ENCODE results near the gene ABCC4. TPM values are rescaled to one million over a fixed set of nuclear protein-coding genes. Genes with fewer than 3 reads are reported as not detected.

ABCC4 gene
- total RNA-seq, 1 donor from 2014 or later, result 13.3 TPM

- TF ChIP-seq POLR2AphosphoS5 (IDR thresholded peaks at IDR 0.05; ENCODE audit: insufficient read depth in 1 of 2, low read depth in 1 of 2) (no peak), CTCF (IDR thresholded peaks at IDR 0.05) (no peak), POLR2A (IDR thresholded peaks at IDR 0.05) (no peak)
- no peaks in the 10 kb centered on the region for H3K27me3 ChIP-seq
- H3K36me3 ChIP-seq, result no peaks in the 10 kb centered on the region
- no peaks in the 10 kb centered on the region for H3K4me1 ChIP-seq
- intact Hi-C loops (cut with DNase I), result no loop called here
- no peaks in the 10 kb centered on the region for H3K9me3 ChIP-seq
- H3K4me3 ChIP-seq, result no peak overlapping the region
- H3K27ac ChIP-seq, result no peak overlapping the region
- no peak for DNase-seq (ENCODE audit: extremely low spot score in 2 of 2)
These were observed 36.3 kb upstream of the ABCC4 start for GRCh38 chr13:95337597-95337996.

GRCh38 chr13:95335667-95336066, 34.4 kb upstream of the ABCC4 start:
- no peak for DNase-seq (ENCODE audit: extremely low spot score in 2 of 2)
- Histone ChIP-seq H3K4me1 (no peaks in the 10 kb centered on the region), H3K27me3 (no peaks in the 10 kb centered on the region), H3K27ac (no peak overlapping the region), H3K36me3 (no peaks in the 10 kb centered on the region), H3K9me3 (no peaks in the 10 kb centered on the region), H3K4me3 (no peak overlapping the region)
- TF ChIP-seq CTCF (IDR thresholded peaks at IDR 0.05) (no peak), POLR2A (IDR thresholded peaks at IDR 0.05) (no peak), POLR2AphosphoS5 (IDR thresholded peaks at IDR 0.05; ENCODE audit: insufficient read depth in 1 of 2, low read depth in 1 of 2) (no peak)
- intact Hi-C loops (cut with DNase I), result no loop called here

GRCh38 chr13:95328386-95328785, 27.1 kb upstream of the ABCC4 start:
- H3K4me3 ChIP-seq, result no peak overlapping the region
- TF ChIP-seq POLR2AphosphoS5 (IDR thresholded peaks at IDR 0.05; ENCODE audit: insufficient read depth in 1 of 2, low read depth in 1 of 2) (no peak), POLR2A (IDR thresholded peaks at IDR 0.05) (no peak), CTCF (IDR thresholded peaks at IDR 0.05) (no peak)
- H3K27ac ChIP-seq, result no peak overlapping the region
- no peaks in the 10 kb centered on the region for H3K4me1 ChIP-seq
- DNase-seq (ENCODE audit: extremely low spot score in 2 of 2), result no peak
- H3K27me3 ChIP-seq, result no peaks in the 10 kb centered on the region
- H3K36me3 ChIP-seq, result no peaks in the 10 kb centered on the region
- no peaks in the 10 kb centered on the region for H3K9me3 ChIP-seq
- intact Hi-C loops (cut with DNase I), result no loop called here

GRCh38 chr13:95327190-95327589, 25.9 kb upstream of the ABCC4 start:
- Histone ChIP-seq H3K9me3 (no peaks in the 10 kb centered on the region), H3K36me3 (no peaks in the 10 kb centered on the region), H3K4me1 (no peaks in the 10 kb centered on the region), H3K27ac (no peak overlapping the region), H3K27me3 (no peaks in the 10 kb centered on the region), H3K4me3 (no peak overlapping the region)
- intact Hi-C loops (cut with DNase I), result no loop called here
- DNase-seq (ENCODE audit: extremely low spot score in 2 of 2), result no peak
- TF ChIP-seq POLR2A (IDR thresholded peaks at IDR 0.05) (no peak), CTCF (IDR thresholded peaks at IDR 0.05) (no peak), POLR2AphosphoS5 (IDR thresholded peaks at IDR 0.05; ENCODE audit: insufficient read depth in 1 of 2, low read depth in 1 of 2) (no peak)

GRCh38 chr13:95326695-95327094, 25.4 kb upstream of the ABCC4 start:
- no peaks in the 10 kb centered on the region for H3K9me3 ChIP-seq
- H3K4me3 ChIP-seq, result no peak overlapping the region
- no peak for DNase-seq (ENCODE audit: extremely low spot score in 2 of 2)
- no peaks in the 10 kb centered on the region for H3K4me1 ChIP-seq
- H3K36me3 ChIP-seq, result no peaks in the 10 kb centered on the region
- H3K27me3 ChIP-seq, result no peaks in the 10 kb centered on the region
- intact Hi-C loops (cut with DNase I), result no loop called here
- TF ChIP-seq POLR2AphosphoS5 (IDR thresholded peaks at IDR 0.05; ENCODE audit: insufficient read depth in 1 of 2, low read depth in 1 of 2) (no peak), POLR2A (IDR thresholded peaks at IDR 0.05) (no peak), CTCF (IDR thresholded peaks at IDR 0.05) (no peak)
- no peak overlapping the region for H3K27ac ChIP-seq

All from vagina (tissue), 2 donors.